GM21360 (cell line): ENCODE data around the gene MARS1.
"Not testable (repeated sequence)": the region's sequence is repeated elsewhere in the genome, so short reads cannot be mapped to it uniquely, and the experiment has no call there.

ENCODE experiments used
- ATAC-seq: cut with Tn5 transposase; IDR thresholded peaks from one replicate; pipeline ENCODE4 v1.9.1; 2021; ENCODE audit warnings: mild to moderate bottlenecking, moderate library complexity; ENCODE audit not compliant: unreplicated experiment

Gene MARS1

DNA sequence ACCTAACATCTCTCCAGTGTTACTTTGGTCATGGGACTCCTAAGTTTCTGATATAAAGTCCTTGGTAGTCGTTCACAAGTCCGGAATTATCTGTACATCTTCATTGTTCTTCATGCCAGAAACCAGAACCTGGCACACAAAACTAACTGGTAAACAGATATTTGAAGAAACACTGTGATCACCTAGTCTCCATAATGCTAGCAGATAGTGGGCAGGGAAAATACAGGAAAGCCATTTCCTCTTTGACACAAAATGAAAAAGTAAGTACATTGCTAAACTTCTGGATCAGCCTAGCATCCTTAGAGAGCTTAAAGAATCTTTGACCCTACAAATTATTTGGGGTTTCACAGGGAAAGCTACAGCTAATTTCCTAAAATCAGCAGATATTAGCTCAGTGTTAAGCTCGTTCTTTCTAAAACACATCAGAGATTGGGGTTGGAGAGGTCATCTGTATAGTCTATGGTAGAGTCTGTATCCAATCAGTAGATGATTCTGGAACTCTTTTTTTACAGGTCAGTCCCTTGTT, 27.6 kb downstream of the MARS1 start:
- no peak for ATAC-seq

DNA sequence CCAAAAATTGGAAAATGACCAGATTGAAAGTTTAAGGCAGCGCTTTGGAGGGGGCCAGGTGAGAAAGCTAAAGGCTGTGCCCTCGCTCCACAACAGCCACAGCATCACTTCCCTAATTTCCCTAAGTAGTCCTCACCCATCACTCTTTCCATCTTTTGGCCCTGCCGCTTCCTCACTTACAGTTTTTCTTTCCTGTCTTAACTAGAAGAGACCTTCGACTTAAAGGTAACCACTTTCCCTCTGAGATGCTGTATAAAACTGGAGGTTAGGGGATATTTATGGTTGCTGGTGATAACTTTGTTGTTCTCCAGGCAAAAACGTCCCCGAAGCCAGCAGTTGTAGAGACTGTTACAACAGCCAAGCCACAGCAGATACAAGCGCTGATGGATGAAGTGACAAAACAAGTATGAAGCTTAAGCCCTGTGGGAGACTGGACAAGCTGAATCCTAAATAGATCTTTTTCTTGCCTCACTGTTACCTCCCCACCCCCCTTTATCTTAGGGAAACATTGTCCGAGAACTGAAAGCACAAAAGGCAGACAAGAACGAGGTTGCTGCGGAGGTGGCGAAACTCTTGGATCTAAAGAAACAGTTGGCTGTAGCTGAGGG, 28.2 kb downstream of the MARS1 start:
- ATAC-seq, result no peak

- ATAC-seq, result no peak
Measured at GRCh38 chr12:57516617-57517153, 28.8 kb downstream of the MARS1 start.

GRCh38 chr12:57517187-57517586, 29.3 kb downstream of the MARS1 start:
- no peak for ATAC-seq

- ATAC-seq, result not testable (repeated sequence)
Measured at GRCh38 chr12:57517718-57518117, 29.9 kb downstream of the MARS1 start.

DNA sequence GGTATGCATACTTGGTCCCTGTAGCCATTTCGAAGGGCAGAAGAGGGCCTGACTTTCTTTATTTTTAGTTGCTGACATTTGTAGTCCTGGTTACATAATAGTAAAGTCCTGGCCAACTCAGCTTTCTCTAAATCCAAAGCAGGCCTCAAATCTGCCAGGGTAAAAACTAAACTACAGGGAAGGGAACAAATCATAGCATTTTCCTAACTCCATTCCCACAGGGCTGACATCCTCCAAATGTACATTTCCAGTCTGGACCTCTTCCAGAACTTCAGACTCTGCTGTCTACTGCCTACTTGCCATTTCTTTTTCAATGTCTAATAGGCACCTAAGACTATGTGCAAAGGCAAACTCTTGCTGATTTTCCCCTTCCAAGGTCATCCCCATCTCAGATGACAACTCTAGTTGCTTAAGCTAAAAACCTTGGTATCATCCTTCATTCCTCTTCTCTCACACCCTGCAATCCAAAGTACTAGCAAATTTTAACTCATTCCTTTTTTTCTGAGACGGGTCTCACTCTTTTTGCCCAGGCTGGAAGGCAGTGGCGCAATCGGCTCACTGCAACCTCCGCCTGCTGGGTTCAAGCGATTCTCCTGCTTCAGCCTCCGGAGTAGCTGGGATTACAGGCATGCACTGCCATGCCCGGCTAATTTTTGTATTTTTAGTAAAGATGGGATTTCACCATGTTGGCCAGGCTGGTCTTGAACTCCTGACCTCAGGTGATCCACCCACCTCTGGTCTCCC, 30.5 kb downstream of the MARS1 start:
- no peak for ATAC-seq

- ATAC-seq, result no peak
Measured at GRCh38 chr12:57518920-57519795, 31.3 kb downstream of the MARS1 start.

GRCh38 chr12:57519796-57520052, 31.9 kb downstream of the MARS1 start:
- ATAC-seq, result peak; percentile 0

GRCh38 chr12:57520053-57520818, 32.4 kb downstream of the MARS1 start, which contains the start of gene DDIT3:
Gene DDIT3 (minus strand): TSS chr12:57520514. CDS start chr12:57517406, 3,108 bp downstream.
- peak; percentile 67 for ATAC-seq

DNA sequence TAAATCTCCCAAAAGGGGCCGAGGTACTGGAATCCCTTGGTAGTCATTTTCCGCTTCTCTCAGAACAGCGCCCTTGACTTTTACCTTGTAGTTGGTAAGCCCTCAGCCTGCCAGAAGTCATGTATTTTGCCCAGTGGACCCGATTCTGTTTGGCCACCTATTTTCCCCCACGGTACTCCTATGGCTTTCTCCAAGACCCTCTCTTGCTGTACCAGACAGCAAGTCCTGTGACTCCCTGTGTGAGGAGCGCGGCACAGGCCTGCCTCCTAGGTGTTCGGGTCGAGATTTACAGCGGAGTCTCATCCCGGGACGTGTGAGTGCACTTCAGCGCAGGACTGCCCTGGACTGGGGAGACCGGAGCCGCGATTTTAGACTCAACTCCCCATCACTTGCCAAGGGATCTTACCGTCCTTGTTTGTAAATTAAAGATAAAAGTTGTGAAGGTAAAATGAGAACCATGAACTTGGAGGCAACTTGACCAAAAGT, 33.7 kb downstream of the MARS1 start:
- ATAC-seq, result no peak

GRCh38 chr12:57522011-57522886, 34.4 kb downstream of the MARS1 start, which contains the start of gene MBD6:
Gene MBD6 (plus strand): TSS chr12:57522824. CDS start chr12:57524304, 1,480 bp downstream.
- peak; percentile 28 for ATAC-seq

- ATAC-seq, result no peak
Measured at GRCh38 chr12:57522887-57523705, 35.2 kb downstream of the MARS1 start.

- no peak for ATAC-seq
Measured at GRCh38 chr12:57523706-57524614, 36.1 kb downstream of the MARS1 start.

DNA sequence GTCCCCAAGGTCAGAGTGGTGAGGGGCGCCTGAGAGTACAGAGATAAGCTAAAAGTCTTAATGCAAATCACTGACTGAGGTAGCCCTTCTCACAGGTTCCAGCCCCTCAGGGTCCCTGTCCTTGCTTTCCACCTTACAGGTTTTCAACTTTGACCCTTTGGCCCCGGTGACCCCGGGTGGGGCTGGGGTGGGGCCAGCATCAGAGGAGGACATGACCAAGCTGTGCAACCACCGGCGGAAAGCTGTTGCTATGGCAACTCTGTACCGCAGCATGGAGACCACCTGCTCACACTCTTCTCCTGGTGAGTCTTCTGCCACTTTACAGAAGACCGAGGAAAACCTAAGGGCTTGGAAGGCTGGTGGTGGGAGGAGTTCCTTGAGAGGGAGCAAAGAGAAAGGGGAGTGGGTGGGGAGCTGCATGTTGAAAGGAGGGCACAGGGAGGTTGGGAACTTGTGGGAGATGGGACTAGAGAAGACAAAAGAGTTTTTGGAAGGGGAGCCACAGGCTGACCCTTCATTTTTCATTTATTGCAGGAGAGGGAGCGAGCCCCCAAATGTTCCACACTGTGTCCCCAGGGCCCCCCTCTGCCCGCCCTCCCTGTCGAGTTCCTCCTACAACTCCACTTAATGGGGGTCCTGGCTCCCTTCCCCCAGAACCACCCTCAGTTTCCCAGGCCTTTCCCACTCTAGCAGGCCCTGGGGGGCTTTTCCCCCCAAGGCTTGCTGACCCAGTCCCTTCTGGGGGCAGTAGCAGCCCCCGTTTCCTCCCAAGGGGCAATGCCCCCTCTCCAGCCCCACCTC, 37.1 kb downstream of the MARS1 start:
- ATAC-seq, result no peak

GRCh38 chr12:57525615-57526383, 37.9 kb downstream of the MARS1 start:
- no peak for ATAC-seq
